NCI-H2107 (cell line): ENCODE results near the gene NAPB.

Experiments
- DNase-seq: peaks from one replicate; lab custom pipeline; 2025; lab: John Stamatoyannopoulos, UW

The NAPB gene

GRCh38 chr20:23344336-23344735 is 77.0 kb downstream of the NAPB start:
- no peak for DNase-seq

DNA sequence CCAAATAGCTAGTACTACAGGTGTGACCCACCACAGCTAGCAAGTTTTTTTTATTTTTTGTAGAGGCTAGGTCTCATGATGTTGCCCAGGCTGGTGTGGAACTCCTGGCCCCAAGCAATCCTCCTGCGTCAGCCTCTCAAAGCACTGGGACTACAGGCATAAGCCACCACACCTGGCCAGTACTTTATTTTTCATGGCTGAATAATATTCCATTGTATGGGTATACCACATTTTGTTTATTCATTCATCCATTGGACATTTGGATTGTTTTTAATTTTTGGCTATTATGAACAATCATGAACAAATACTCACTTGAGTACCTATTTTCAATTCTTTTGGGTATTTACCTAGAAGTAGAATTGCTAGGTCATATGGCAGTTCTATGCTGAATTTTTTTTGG is 77.7 kb downstream of the NAPB start:
- no peak for DNase-seq

DNA sequence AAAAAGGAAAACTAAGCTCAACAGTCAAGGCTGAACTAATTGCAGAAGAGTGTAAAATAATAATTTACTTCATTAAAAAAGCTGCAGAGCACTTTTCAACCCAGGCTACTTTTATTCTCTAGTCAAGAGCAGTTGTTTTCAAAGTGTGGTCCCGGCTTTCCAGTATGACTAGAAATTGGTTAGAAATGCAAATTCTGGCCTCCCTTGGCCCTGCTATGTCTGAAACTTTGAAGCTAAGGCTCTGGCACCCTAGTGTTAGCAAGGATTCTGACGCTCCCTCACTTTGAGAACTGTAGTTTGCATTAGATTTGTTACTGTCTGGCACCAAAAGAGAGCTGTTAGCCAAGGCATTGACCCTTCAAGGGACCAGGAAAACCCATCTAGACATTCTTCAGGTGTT is 80.2 kb downstream of the NAPB start:
- DNase-seq, result no peak

- peak; percentile 29 for DNase-seq
These were observed 80.8 kb downstream of the NAPB start for GRCh38 chr20:23340524-23340923.

DNA sequence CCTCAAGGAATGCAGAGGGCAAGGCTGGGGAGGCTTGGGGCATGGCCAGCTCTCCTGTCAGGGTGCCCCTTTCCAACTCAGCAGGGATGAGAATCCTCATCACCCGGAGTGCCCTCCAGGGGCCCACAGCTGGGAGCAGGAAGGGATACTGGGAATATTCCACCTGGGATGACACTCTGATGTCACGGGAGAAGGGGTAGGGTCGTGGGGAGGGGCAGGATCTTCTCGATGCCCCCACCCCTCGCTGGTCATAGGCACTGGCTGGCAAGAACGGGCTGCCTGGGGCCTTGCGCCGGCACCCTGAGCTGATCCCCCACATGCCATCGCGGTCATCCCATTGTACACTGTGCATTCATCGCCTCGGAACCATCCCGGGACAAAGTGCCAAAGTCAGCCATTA is 81.3 kb downstream of the NAPB start:
- DNase-seq, result no peak

DNA sequence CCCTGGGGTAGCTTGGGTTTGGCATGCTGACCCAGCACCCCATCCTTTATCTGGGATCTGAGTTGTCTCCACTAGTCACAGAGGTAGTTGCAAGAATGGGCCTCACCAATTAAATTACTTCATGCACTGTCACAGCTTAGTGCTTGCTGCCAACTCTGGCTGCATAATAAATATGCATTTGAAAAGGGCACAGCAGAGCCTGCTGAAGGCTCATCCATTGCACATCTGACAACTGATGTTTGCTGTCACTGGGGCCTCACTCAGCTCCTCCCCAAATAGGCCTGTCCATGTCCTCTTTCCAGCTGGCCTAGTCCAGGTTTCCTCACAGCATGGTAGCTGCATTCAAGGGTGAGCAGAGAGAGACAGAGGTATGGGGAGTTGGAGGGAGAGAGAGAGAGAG is 84.0 kb downstream of the NAPB start:
- no peak for DNase-seq

GRCh38 chr20:23336476-23336875 is 84.8 kb downstream of the NAPB start:
- no peak for DNase-seq

DNA sequence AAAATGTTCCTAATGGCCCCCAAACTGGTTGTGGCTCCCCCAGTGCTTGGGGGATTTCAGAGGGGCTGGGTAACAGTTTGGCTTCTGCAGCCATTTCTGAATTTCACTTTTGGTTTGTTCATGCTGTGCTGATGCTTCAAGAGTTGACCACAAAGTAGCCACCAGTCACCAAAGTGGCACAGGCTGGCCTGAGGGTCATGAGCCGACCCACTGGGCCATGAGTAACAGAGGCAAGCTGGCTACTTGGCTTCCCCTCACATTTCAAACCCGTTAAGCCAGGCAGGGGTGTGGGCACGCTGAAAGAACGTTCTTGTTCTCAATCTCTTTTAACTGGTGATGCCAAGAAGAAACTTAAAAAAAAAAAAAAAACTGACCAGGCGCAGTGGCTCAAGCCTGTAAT is 85.8 kb downstream of the NAPB start:
- DNase-seq, result no peak

- DNase-seq, result no peak
These were observed 87.2 kb downstream of the NAPB start for GRCh38 chr20:23334111-23334510.

- no peak for DNase-seq
These were observed 88.8 kb downstream of the NAPB start for GRCh38 chr20:23332467-23332866.

DNA sequence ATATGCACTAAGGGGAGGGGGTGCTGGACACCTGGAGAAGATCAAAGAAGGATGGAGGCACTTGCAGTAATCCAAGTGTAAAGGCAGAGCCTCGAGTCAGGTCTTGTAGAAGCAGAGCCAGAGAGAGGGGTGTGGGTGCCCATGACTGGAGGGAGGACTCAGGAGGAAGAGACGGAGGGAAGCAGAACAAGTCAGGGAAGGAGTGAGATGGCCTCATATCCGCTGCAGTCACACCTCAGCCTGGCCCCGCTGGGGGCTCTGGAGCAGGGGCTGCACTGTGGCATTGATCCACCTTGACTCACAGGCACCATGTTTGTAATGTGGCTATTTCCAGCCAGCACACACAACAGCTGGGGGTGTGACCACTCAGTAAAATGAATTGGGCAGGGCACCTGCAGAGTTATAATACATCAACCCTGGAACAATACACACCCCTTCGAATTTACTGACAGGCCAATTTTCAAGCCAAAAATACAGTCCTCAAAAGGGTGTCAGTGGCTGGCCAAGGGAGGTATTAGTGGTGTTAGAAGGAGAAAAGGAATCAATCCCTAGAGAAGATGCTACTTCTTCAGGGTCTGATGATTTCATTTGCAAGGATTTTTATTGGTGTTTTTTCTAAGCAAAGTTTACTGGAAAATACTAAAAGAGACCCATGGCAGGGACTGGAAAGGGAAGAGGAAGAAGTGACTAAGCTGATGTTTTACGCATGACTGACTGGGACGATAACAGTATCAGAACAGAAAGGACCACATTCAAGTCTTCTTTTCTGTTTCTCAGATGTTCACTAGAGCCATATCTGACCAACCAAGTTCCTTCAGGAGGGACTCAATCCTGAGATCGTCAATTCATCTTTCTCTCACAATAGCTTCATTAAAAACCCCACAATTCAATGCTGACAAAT is 89.6 kb downstream of the NAPB start:
- DNase-seq, result no peak

DNA sequence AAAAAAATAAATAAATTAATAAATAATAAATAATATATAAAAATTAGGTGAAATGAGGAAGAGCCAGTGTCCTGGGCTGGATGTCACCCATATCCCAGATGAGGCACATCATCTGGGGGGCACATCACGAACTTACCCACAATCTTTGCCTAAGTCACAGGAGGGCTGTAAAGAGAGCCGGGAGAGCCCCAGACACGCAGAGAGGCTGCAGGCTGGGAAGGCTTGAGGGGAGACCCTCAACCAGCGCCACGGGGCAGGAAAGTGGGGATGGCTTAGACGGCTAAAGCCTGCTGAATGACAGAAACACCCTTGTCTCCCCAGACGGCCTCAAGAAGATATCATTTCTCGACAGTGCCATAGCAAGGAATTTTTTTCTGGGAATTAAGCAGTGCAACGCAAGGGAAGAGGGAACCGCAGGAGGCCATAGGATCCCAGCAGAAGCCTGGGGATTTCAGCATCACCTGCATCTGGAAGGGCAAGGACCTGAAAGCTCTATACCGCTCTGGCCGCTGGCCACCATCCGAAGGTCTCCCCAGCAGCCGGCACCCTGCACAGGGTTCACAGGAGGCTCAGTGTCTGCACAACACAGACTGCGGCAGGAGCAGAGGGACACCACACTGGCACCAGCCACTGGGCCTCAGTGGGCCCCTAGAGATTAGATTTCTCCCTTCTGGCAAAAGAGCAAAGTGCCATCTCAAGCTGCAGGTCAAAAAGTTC is 93.5 kb downstream of the NAPB start:
- DNase-seq, result no peak

GRCh38 chr20:23326774-23327173 is 94.5 kb downstream of the NAPB start:
- DNase-seq, result no peak

- no peak for DNase-seq
These were observed 96.2 kb downstream of the NAPB start for GRCh38 chr20:23325107-23325506.
